Suprapubic skin (tissue), 4 donors: ENCODE data around the gene KDM4B. TPM values are rescaled to one million over a fixed set of nuclear protein-coding genes. Genes with fewer than 3 reads are reported as not detected.
"Not testable (repeated sequence)": the region's sequence is repeated elsewhere in the genome, so short reads cannot be mapped to it uniquely, and the experiment has no call there.

Source experiments
- DNase-seq, 2 donors: peaks; one replicate each; pipeline ENCODE4 v3.0.0-alpha.2; 2019; ENCODE audit warnings: low spot score in 2 of 2
- H3K27ac ChIP-seq: fragments of 200-600 bp; sonication (generic); one replicate; pipeline ENCODE4 v1.5.1; 2019
- H3K27me3 ChIP-seq: fragments of 200-600 bp; sonication (generic); one replicate; pipeline ENCODE4 v1.5.1; 2019
- H3K36me3 ChIP-seq: fragments of 200-600 bp; sonication (generic); one replicate; pipeline ENCODE4 v1.5.1; 2019
- H3K4me1 ChIP-seq: fragments of 200-600 bp; sonication (generic); one replicate; pipeline ENCODE4 v1.5.1; 2019
- H3K4me3 ChIP-seq: fragments of 200-600 bp; sonication (generic); one replicate; pipeline ENCODE4 v1.5.1; 2019; ENCODE audit warnings: mild to moderate bottlenecking
- H3K9me3 ChIP-seq: fragments of 200-600 bp; sonication (generic); one replicate; pipeline ENCODE4 v1.5.1; 2019
- EP300 ChIP-seq: sonication (generic); formaldehyde crosslinking; IDR thresholded peaks from one replicate; pipeline ENCODE4 v1.6.1; 2017; ENCODE audit warnings: antibody characterized with exemption
- POLR2A ChIP-seq, 2 donors: fragments of 450-650 bp; IDR thresholded peaks; one replicate each; pipeline ENCODE4 v1.6.1; 2017; ENCODE audit warnings: antibody characterized with exemption in 2 of 2, mild to moderate bottlenecking in 2 of 2, moderate library complexity in 2 of 2
- POLR2AphosphoS5 ChIP-seq, 3 donors: sonication (generic); formaldehyde crosslinking; IDR thresholded peaks; one replicate each; pipeline ENCODE4 v1.6.1; 2017; ENCODE audit warnings: antibody characterized with exemption in 3 of 3
- WGBS: methylation state at CpG from one replicate; pipeline ENCODE4 v1.1.5; 2018; 5-methylcytosine and 5-hydroxymethylcytosine counted together
- total RNA-seq, 4 donors: library from RNA; depleted of rRNA; stranded (reverse); fragments of >200 nt; gene quantifications; one replicate each; pipeline ENCODE4 v1.1.0, GENCODE V29; 2016
- TF ChIP-seq, protein P1 (sequence below), 2 donors: fragments of 200-600 bp in 1 of 2; fragments of 450-650 bp in 1 of 2; sonication (generic) in 1 of 2; IDR thresholded peaks; one replicate each; pipeline ENCODE4 v1.5.1; 2016 to 2019; ENCODE audit warnings: antibody characterized with exemption in 2 of 2, mild to moderate bottlenecking in 1 of 2, moderate library complexity in 1 of 2

The KDM4B gene
- total RNA-seq, 4 donors from 2014 or later, result 34.2 to 82.7 (median 48.7) TPM

DNA sequence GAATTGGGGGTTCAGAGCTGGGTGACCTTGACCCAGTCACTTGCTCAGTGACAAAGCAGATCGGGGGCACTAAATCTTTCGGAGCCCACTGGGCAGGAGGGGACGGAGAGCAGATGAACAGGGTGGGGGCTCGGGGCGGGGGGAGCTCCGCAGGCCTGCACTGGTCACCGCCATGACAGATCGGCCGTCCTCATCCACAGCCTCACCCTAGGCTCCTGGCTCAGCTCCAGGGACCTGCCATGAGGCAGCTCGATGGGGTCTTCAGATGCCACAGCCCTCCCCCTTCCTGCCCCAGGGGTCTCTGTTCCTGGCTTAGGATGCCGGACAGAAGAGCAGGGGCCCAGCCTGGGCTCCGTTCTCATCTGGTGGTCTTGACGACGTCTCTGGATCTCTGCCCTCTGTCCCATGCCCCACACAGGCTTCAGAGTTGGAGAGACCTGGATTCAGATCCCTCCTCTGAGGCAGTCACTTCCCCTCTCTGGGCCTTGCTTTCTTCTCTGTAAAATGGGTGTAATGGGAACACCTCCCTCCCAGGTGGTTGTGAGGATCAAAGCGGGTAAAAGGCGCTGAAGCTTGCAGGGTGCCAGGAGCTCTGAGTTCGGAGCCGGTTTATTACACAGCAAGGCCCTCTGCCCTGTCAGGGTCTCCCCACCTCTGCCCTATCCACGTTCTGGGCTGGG is 3.0 kb downstream of the KDM4B start:
- Histone ChIP-seq H3K4me1 (peaks cover 74% of the 10 kb centered on the region), H3K4me3 (peak overlapping the region; percentile 61), H3K9me3 (no peaks in the 10 kb centered on the region), H3K36me3 (no peaks in the 10 kb centered on the region), H3K27me3 (no peaks in the 10 kb centered on the region), H3K27ac (no peak overlapping the region)
- WGBS, result 73% methylated on average over 15 of the region's 19 CpGs
- DNase-seq, result peak in 1 of 2 donors; percentile 68
- TF ChIP-seq, protein P1, sequence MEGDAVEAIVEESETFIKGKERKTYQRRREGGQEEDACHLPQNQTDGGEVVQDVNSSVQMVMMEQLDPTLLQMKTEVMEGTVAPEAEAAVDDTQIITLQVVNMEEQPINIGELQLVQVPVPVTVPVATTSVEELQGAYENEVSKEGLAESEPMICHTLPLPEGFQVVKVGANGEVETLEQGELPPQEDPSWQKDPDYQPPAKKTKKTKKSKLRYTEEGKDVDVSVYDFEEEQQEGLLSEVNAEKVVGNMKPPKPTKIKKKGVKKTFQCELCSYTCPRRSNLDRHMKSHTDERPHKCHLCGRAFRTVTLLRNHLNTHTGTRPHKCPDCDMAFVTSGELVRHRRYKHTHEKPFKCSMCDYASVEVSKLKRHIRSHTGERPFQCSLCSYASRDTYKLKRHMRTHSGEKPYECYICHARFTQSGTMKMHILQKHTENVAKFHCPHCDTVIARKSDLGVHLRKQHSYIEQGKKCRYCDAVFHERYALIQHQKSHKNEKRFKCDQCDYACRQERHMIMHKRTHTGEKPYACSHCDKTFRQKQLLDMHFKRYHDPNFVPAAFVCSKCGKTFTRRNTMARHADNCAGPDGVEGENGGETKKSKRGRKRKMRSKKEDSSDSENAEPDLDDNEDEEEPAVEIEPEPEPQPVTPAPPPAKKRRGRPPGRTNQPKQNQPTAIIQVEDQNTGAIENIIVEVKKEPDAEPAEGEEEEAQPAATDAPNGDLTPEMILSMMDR (IDR thresholded peaks at IDR 0.05), result no peak
- TF ChIP-seq POLR2A (IDR thresholded peaks at IDR 0.05) (no peak), EP300 (no peak), POLR2AphosphoS5 (IDR thresholded peaks at IDR 0.05) (no peak)

DNA sequence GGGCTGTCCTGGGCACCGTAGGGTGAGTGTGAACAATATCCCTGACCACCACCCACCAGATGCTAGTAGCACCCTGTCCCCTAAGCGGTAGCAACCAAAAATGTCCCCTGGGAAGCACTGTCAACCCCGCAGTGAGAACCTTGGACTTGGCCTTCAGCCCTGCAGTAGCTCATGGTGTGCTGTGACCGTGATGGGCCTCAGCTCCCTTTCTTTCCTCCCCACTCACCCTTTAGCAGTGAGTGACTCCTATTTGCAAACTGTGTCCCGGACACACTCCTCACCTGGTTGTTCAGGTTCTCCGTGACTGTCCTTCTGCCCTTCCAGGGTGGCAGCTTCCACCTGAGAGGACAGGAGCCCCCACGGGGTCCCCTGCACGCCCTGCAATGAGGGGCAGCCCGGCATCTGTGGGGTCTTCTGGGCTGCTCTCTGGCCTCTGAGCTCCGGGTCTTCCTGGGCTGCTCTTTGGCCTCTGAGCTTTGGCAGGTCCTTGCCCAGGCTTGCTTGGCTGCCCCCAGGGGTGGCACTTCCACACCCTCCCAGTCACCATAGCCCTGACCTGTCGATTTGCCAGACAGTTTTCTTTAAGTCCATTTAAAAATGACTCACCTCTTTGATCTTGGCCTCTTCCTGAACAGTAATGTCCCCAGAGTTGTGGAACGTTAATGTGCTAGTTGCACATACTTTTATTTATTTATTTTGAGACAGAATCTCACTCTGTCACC is 3.8 kb downstream of the KDM4B start:
- Histone ChIP-seq H3K9me3 (no peaks in the 10 kb centered on the region), H3K27me3 (no peaks in the 10 kb centered on the region), H3K4me3 (no peak overlapping the region), H3K27ac (no peak overlapping the region), H3K36me3 (no peaks in the 10 kb centered on the region), H3K4me1 (peaks cover 81% of the 10 kb centered on the region)
- TF ChIP-seq EP300, result no peak
- no peak for TF ChIP-seq POLR2A (IDR thresholded peaks at IDR 0.05)
- no peak for TF ChIP-seq POLR2AphosphoS5 (IDR thresholded peaks at IDR 0.05)
- TF ChIP-seq, protein P1 (IDR thresholded peaks at IDR 0.05), result no peak
- 53% methylated on average over 9 of the region's 12 CpGs for WGBS
- no peak for DNase-seq

DNA sequence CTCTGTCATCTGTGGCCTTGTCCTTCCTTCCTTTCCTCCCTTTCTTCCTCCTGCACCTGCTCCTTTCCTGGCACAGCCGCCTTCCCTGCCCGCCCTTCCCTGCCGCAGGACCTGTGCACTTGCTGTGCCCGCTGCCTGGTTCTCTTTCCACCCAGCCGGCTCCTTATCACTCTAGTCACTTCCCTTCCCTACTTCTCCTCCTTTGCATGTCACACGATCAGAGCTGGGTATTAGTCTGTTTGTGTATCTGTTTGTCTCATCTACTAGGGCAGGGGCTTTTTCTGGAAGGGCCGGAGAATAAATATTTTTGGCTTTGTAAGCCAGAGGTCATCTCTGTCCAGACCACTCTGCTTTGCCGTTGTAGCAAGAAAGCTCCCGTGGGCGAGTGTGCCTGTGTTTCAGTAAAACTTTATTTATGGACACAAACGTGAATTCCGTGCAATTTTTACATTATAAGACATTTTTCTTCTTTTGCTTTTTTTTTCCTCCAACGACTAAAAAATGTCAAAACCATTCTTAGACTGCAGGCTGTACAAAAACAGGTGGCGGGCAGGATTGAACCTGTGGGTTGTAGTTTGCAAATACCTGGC is 6.1 kb downstream of the KDM4B start:
- no peak for DNase-seq
- Histone ChIP-seq H3K9me3 (no peaks in the 10 kb centered on the region), H3K27me3 (no peaks in the 10 kb centered on the region), H3K4me1 (peaks cover 86% of the 10 kb centered on the region), H3K27ac (no peak overlapping the region), H3K36me3 (no peaks in the 10 kb centered on the region), H3K4me3 (no peak overlapping the region)
- TF ChIP-seq, protein P1 (IDR thresholded peaks at IDR 0.05), result no peak
- no peak for TF ChIP-seq POLR2A (IDR thresholded peaks at IDR 0.05)
- TF ChIP-seq POLR2AphosphoS5 (IDR thresholded peaks at IDR 0.05), result no peak
- no peak for TF ChIP-seq EP300
- 70% methylated on average over 14 of the region's 14 CpGs for WGBS

DNA sequence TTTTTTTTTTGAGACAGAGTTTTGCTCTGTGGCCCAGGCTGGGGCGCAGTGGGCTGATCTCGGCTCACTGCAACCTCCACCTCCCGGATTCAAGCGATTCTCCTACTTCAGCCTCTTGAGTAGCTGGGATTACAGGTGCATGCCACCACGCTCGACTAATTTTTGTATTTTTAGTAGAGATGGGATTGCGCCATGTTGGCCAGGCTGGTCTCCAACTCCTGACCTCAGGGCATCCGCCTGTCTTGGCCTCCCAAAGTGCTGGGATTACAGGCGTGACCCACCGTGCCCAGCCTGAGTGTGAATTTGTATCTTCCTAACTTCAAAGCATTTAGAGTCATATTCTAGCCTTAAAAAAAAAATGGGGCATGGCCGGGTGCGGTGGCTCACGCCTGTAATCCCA is 6.7 kb downstream of the KDM4B start:
- not testable (repeated sequence) for H3K27me3 ChIP-seq, DNase-seq, H3K9me3 ChIP-seq, H3K4me3 ChIP-seq, H3K36me3 ChIP-seq
- Histone ChIP-seq H3K4me1 (peaks cover 81% of the 10 kb centered on the region), H3K27ac (peak overlapping the region; percentile 87)
- WGBS, result 85% methylated on average over 13 of the region's 13 CpGs

DNA sequence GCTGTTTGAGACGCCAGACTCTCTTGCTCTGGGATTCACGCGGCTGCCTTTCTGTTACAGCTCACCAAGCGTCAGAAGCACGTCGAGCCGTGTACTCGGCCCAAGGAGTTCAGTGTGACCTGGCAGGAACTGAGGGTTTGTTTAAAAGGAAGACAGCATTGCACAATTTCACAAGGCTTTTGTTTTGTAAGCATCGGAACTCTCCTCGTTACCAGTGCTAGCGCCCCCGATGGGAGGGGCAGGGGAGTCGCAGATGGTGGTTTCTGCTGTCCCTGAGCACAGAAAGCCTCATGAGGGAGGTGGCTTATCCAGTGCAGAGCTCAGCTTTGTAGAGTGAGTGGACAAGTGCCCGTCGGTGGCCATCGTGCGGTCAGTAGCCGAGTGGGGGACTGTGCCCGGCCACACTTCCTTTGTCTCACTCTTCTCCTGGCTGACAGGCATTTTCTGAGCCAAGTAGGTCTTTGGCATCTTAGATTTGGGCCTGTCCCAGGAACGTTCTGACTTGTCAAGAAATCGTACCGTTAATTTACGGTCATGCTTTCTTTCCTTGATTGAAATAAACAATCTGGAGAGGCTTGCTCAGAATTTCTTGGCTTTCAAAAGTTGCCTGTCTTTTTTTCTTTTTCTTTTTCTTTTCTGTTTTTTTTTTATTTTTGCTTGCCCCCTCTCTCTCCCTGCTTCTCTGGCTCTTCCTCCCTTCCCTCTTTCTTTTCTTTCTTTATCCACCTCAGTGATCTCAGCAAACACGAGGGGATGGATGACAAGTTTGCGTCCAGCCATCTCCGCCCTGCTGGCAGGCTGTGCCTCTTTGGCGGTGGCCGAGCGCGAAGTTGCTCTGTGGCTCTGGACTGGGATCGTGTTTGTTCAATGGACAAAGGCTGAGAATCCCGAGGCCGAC is 7.7 kb downstream of the KDM4B start:
- WGBS, result 17% methylated on average over 32 of the region's 33 CpGs
- Histone ChIP-seq H3K9me3 (no peaks in the 10 kb centered on the region), H3K27ac (peak overlapping the region; percentile 87), H3K4me1 (peaks cover 77% of the 10 kb centered on the region), H3K36me3 (no peaks in the 10 kb centered on the region), H3K4me3 (peak overlapping the region; percentile 23), H3K27me3 (no peaks in the 10 kb centered on the region)
- TF ChIP-seq POLR2AphosphoS5 (IDR thresholded peaks at IDR 0.05), result peak in 2 of 3 donors; percentile 58 to 90
- TF ChIP-seq EP300, result peak; percentile 26
- TF ChIP-seq, protein P1 (IDR thresholded peaks at IDR 0.05), result peak in 1 of 2 donors; percentile 44
- peak in 1 of 2 donors; percentile 35 for TF ChIP-seq POLR2A (IDR thresholded peaks at IDR 0.05)
- DNase-seq, result peak; percentile 88 to 91
